Measurements from ENCODE around the gene PROC. TPM values are rescaled to one million over a fixed set of nuclear protein-coding genes. Genes with fewer than 3 reads are reported as not detected.

PROC gene
- polyA plus RNA-seq, 1 experiment: not detected

DNA sequence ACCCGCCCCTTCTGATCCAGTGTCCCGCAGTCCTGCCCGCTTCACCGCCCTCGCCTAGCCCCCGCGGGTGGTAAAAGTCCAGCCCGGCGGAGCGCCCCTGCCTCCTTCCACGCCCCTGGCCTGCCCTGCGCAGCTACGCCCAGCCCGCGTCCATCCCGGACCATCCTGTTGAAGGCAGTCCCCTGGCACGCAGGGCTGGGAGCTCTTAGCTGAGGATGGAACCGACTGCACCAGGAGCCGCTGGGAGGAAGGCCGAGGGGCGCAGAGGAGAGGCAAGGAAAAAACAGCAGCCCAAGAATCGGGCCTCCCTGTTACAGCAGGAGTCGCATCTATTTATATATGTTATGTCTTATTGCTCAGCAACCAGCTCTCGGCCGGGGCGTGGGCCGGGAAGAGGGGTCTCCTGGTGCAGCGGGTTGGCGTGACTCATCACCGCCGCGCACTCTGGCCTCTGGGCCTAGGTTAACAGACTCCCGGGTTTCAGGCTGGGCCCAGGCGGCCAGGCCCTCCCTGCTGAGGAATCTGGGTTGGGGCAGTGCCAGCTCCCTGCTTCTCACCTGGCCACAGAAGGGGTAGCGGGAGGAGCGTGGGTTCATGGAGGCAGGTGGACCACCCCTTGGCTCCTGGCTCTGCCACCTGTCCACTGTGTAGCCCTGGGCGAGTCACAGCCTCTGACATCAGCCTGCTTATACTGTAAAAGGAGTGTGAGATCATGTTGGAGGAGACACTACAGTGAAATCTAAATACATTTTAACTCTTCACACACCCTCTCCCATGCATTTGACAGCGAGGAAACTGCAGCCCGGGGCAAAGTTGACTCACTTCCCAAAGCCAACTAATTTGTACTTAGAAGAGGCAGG is 17.1 kb upstream of the PROC start:
- H3K27ac ChIP-seq (ENCODE audit: low read depth, low read length): peak overlapping the region; percentile 39
- H3K4me3 ChIP-seq (ENCODE audit: low read depth, low read length): no peak overlapping the region
- H3K27me3 ChIP-seq (ENCODE audit: control insufficient read depth, insufficient read depth, low read length): no peaks in the 10 kb centered on the region
- POLR2A ChIA-PET: no interaction called here
- TF ChIP-seq, protein P1, sequence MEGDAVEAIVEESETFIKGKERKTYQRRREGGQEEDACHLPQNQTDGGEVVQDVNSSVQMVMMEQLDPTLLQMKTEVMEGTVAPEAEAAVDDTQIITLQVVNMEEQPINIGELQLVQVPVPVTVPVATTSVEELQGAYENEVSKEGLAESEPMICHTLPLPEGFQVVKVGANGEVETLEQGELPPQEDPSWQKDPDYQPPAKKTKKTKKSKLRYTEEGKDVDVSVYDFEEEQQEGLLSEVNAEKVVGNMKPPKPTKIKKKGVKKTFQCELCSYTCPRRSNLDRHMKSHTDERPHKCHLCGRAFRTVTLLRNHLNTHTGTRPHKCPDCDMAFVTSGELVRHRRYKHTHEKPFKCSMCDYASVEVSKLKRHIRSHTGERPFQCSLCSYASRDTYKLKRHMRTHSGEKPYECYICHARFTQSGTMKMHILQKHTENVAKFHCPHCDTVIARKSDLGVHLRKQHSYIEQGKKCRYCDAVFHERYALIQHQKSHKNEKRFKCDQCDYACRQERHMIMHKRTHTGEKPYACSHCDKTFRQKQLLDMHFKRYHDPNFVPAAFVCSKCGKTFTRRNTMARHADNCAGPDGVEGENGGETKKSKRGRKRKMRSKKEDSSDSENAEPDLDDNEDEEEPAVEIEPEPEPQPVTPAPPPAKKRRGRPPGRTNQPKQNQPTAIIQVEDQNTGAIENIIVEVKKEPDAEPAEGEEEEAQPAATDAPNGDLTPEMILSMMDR (IDR thresholded peaks at IDR 0.05; ENCODE audit: low read depth, low read length): no peak
- DNase-seq (ENCODE audit: low read depth, low spot score): no peak
- H3K9me3 ChIP-seq (ENCODE audit: control insufficient read depth, insufficient read depth, low read length): no peaks in the 10 kb centered on the region
- CTCF ChIA-PET: interaction anchor here (0.5 to 1.3 kb wide), 2 partner anchors 22 to 77 kb away, joined by 3 to 7 read pairs; no protein-coding TSS in a partner anchor

DNA sequence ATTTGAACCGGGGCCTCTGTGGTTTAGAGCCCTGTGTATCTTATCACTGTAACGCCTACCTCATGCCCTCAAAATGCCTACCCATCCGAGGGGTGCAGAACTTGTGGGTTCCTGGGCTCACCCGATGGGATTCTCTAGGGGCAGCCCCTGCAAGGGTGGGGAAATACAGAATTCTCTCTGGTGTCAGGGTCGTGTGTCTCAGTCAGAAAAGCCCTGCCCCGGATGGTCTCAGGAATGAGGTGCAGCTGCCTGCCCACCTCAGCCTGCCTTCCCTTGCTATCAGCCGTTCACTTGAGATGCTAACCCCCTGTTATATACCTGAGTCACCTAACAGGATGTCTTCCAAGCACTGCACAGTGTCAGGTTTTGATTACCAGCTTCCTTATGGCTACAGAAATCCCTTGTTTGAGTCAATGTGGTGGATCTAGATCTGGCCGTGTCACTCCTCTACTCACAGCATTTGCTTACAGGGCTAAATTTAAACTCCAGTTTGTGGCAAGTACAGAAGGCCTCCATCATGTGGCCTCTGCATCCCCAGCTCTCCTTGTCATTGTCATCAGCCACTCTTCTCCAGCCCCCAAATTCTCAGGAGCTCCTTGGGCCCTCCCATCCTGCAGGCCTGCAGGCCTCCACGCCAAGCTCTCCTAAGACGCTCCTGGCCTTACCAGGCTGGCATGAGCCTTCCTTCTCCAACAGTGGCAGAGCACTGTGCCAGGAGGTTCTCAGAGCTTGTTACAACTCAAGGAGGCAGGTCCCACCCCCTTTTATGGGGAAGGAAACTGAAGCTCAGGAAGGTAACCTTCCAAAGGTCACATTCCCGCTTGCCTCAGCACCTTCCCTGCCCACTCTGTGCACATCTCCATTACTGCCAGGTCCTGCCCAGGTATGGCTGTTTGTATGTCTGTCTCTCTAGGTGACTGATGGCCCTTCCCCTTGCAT is 16.2 kb upstream of the PROC start:
- Histone ChIP-seq H3K4me3 (ENCODE audit: low read depth, low read length) (no peak overlapping the region), H3K27ac (ENCODE audit: low read depth, low read length) (no peak overlapping the region), H3K9me3 (ENCODE audit: control insufficient read depth, insufficient read depth, low read length) (no peaks in the 10 kb centered on the region), H3K27me3 (ENCODE audit: control insufficient read depth, insufficient read depth, low read length) (no peaks in the 10 kb centered on the region)
- DNase-seq (ENCODE audit: low read depth, low spot score): no peak
- TF ChIP-seq, protein P1 (IDR thresholded peaks at IDR 0.05; ENCODE audit: low read depth, low read length): no peak
- CTCF ChIA-PET: interaction anchor here (1.3 kb wide), 1 partner anchor 78 kb away, joined by 3 read pairs; no protein-coding TSS in a partner anchor
- POLR2A ChIA-PET: no interaction called here

DNA sequence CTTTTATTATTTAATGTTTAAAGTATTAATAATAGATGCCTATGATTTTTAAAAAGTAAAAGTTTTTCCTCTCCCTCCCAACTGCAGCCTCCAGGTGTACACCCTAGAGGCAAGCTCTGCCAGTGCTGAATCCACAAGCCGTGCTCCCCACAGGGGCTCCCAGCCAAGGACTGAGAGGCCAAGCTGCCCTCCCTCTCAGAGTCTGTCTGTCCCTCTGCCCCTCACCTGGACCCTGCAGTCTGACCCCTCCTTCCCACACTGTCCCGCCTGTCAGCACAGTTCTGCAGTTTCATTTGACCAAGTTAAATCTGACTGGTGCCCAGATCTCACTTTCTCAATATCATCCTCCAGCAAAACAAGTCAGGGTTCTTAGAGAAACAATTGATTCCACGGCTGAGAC is 14.8 kb upstream of the PROC start:
- H3K27me3 ChIP-seq (ENCODE audit: control insufficient read depth, insufficient read depth, low read length): no peaks in the 10 kb centered on the region
- no peaks in the 10 kb centered on the region; the same call in 1 of the 2 replicates for H3K9me3 ChIP-seq (ENCODE audit: control insufficient read depth, insufficient read depth, low read length)
- CTCF ChIA-PET: no interaction called here
- no peak for DNase-seq (ENCODE audit: low read depth, low spot score)
- no peak overlapping the region for H3K4me3 ChIP-seq (ENCODE audit: low read depth, low read length)
- no peak overlapping the region for H3K27ac ChIP-seq (ENCODE audit: low read depth, low read length)
- TF ChIP-seq, protein P1 (IDR thresholded peaks at IDR 0.05; ENCODE audit: low read depth, low read length): no peak
- POLR2A ChIA-PET: no interaction called here

DNA sequence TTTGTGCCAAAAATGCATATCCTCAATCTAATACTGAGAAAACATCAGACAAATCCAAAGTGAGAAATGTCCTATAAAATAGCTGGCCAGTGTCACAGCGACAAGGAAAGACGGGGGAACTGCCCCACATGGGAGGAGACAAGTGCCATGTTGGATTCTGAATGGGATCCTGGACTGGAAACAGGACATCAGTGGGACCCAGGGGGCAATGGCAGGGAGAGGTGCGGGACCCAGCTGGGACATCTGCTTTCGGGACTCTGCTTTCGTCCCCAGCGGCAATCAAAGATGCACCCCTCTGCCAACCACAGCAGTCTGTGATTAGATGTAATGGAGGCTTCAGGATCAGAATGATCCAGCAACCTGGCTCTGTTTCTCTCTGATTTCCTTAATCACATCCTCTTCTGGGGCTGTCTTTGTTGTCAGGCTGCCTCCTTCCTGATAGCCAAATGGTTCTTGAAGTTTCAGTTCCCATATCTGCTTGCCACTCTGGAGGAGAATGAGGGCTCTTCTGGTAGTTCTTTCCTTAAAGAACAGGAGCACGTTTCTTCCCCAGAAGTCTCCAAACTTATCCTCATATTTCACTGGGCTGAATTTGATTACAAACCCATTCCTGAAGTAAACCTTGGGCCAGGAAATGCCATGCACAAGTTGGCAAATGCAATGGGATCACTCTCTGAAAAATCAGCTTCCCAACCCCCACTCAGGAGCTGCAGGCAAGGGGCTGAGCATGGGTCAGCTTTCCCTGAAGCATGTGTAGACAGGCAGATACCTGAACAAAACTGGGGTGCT is 13.6 kb upstream of the PROC start:
- no peaks in the 10 kb centered on the region; the same call in 1 of the 2 replicates for H3K9me3 ChIP-seq (ENCODE audit: control insufficient read depth, insufficient read depth, low read length)
- ChIA-PET POLR2A (interaction anchor here (0.6 kb wide), 1 partner anchor 8 kb away, joined by 4 read pairs; no protein-coding TSS in a partner anchor), CTCF (no interaction called here)
- TF ChIP-seq, protein P1 (IDR thresholded peaks at IDR 0.05; ENCODE audit: low read depth, low read length): no peak
- no peak for DNase-seq (ENCODE audit: low read depth, low spot score)
- no peaks in the 10 kb centered on the region for H3K27me3 ChIP-seq (ENCODE audit: control insufficient read depth, insufficient read depth, low read length)
- H3K27ac ChIP-seq (ENCODE audit: low read depth, low read length): no peak overlapping the region
- no peak overlapping the region for H3K4me3 ChIP-seq (ENCODE audit: low read depth, low read length)

Measured in AG04450 (cell line).